ENCODE measurements around the gene PTTG2.
"Not testable (repeated sequence)": the region's sequence is repeated elsewhere in the genome, so short reads cannot be mapped to it uniquely, and the experiment has no call there.

PTTG2 gene

GRCh38 chr4:37960098-37960497, at the start of gene PTTG2:
Gene PTTG2, plus strand, starts transcription at chr4:37960398. Its CDS starts 37 bp downstream, at chr4:37960435.
- DNase-seq = no peak

GRCh38 chr4:37914539-37914938, 45.7 kb upstream of the PTTG2 start:
- no peak for DNase-seq

- DNase-seq = no peak
Measured at GRCh38 chr4:37917388-37917787, 42.8 kb upstream of the PTTG2 start.

GRCh38 chr4:37918653-37919052, 41.5 kb upstream of the PTTG2 start:
- no peak for DNase-seq

- DNase-seq = no peak
Measured at GRCh38 chr4:37922328-37922727, 37.9 kb upstream of the PTTG2 start.

GRCh38 chr4:37923089-37923488, 37.1 kb upstream of the PTTG2 start:
- not testable (repeated sequence) for DNase-seq

GRCh38 chr4:37924946-37925345, 35.3 kb upstream of the PTTG2 start:
- DNase-seq = no peak

- no peak for DNase-seq
Measured at GRCh38 chr4:37927434-37927833, 32.8 kb upstream of the PTTG2 start.

GRCh38 chr4:37928426-37929416, 31.5 kb upstream of the PTTG2 start:
- no peak for DNase-seq

- DNase-seq = no peak
Measured at GRCh38 chr4:37934096-37934495, 26.1 kb upstream of the PTTG2 start.

- no peak for DNase-seq
Measured at GRCh38 chr4:37934609-37935008, 25.6 kb upstream of the PTTG2 start.

- no peak for DNase-seq
Measured at GRCh38 chr4:37935026-37935425, 25.2 kb upstream of the PTTG2 start.

- no peak for DNase-seq
Measured at GRCh38 chr4:37936889-37937498, 23.2 kb upstream of the PTTG2 start.

- no peak for DNase-seq
Measured at GRCh38 chr4:37938208-37938607, 22.0 kb upstream of the PTTG2 start.

GRCh38 chr4:37946503-37947179, 13.6 kb upstream of the PTTG2 start:
- no peak for DNase-seq

GRCh38 chr4:37948542-37948941, 11.7 kb upstream of the PTTG2 start:
- no peak for DNase-seq

GRCh38 chr4:37949636-37950426, 10.4 kb upstream of the PTTG2 start:
- no peak for DNase-seq

- no peak for DNase-seq
Measured at GRCh38 chr4:37951461-37952352, 8.5 kb upstream of the PTTG2 start.

GRCh38 chr4:37953156-37953555, 7.0 kb upstream of the PTTG2 start:
- DNase-seq = no peak

- no peak for DNase-seq
Measured at GRCh38 chr4:37953620-37954293, 6.4 kb upstream of the PTTG2 start.

GRCh38 chr4:37956941-37957340, 3.3 kb upstream of the PTTG2 start:
- no peak for DNase-seq
